HG03460 (cell line): ENCODE data around the gene PDE4B.

Experiments
- ATAC-seq: cut with Tn5 transposase; IDR thresholded peaks from one replicate; pipeline ENCODE4 v1.9.1; 2021; ENCODE audit not compliant: unreplicated experiment

Gene PDE4B

DNA sequence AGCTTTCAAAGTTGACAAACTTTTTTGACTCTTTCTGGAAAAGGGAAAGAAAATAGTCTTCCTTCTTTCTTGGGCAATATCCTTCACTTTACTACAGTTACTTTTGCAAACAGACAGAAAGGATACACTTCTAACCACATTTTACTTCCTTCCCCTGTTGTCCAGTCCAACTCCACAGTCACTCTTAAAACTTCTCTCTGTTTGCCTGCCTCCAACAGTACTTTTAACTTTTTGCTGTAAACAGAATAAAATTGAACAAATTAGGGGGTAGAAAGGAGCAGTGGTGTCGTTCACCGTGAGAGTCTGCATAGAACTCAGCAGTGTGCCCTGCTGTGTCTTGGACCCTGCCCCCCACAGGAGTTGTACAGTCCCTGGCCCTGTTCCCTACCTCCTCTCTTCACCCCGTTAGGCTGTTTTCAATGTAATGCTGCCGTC lies 580.5 kb downstream of the PDE4B start:
- ATAC-seq, result no peak

- ATAC-seq, result peak; percentile 43
These were observed 581.5 kb downstream of the PDE4B start for GRCh38 chr1:66374148-66374547.

- peak; percentile 43 for ATAC-seq
These were observed 581.9 kb downstream of the PDE4B start for GRCh38 chr1:66374561-66375111.

GRCh38 chr1:66375125-66375524 lies 582.4 kb downstream of the PDE4B start:
- ATAC-seq, result no peak

GRCh38 chr1:66380452-66381212 lies 587.9 kb downstream of the PDE4B start:
- ATAC-seq, result peak; percentile 95

GRCh38 chr1:66381621-66382275 lies 589.1 kb downstream of the PDE4B start:
- no peak for ATAC-seq

DNA sequence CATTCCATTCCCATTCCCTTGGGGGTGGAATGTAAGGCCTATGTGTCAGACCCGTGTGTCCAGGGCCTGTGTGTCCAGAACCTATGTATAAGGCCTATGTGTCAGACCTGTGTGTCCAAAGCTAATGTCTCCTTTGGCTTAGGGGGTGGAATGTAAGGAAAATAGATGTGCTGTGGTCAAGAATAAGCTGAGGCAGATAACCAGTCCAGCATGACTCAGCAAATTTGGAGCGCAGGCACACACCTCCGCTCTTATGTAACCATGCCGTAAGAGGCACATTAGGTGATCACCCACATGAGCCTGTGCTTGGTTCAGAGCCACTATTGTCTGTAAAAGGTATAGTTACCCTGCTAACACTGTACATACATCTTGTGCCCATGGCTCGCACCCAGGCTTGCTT lies 590.5 kb downstream of the PDE4B start:
- no peak for ATAC-seq

GRCh38 chr1:66383611-66384010 lies 590.9 kb downstream of the PDE4B start:
- no peak for ATAC-seq

GRCh38 chr1:66384258-66384921 lies 591.7 kb downstream of the PDE4B start:
- no peak for ATAC-seq

DNA sequence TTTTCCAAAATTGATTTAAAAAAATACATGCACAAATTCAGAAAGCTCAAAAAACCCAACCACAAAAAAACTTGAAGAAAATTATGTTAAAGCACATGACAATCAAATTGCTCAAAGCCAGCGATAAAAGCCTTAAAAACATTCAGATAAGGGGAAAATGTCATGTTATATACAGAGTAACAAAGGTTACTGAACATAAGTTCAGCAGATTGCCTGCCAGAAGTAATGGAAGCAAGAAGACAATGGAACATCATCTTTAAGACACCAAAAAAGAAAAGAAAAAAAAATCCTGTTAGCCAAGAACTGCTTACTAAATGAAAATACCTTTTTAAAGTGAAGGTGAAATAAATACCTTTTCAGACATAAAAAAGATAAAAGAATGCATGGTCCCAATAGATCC lies 594.0 kb downstream of the PDE4B start:
- ATAC-seq, result no peak

- no peak for ATAC-seq
These were observed 596.2 kb downstream of the PDE4B start for GRCh38 chr1:66388913-66389312.

GRCh38 chr1:66393586-66394287 lies 601.0 kb downstream of the PDE4B start:
- ATAC-seq, result no peak

DNA sequence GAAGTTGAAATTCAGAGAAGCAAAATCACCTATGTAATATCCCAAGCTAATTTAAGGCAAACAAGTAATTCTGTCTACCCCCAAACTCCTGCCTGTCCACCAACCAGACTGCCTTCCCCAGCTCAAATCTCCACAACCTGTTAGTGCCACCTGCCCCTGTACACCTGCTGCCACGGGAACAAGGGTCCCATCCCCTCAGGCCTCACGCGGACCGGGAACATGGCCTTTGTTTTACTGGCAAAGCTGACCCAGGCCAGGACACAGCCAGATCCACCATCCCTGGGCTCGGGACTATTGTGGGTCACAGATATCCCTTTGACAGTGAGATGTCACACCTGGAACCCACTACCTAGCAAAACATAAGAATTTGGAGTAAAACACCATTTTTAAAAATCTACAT lies 601.9 kb downstream of the PDE4B start:
- ATAC-seq, result no peak

- no peak for ATAC-seq
These were observed 602.7 kb downstream of the PDE4B start for GRCh38 chr1:66395202-66396061.

- ATAC-seq, result peak; percentile 52
These were observed 603.7 kb downstream of the PDE4B start for GRCh38 chr1:66396212-66396890.

DNA sequence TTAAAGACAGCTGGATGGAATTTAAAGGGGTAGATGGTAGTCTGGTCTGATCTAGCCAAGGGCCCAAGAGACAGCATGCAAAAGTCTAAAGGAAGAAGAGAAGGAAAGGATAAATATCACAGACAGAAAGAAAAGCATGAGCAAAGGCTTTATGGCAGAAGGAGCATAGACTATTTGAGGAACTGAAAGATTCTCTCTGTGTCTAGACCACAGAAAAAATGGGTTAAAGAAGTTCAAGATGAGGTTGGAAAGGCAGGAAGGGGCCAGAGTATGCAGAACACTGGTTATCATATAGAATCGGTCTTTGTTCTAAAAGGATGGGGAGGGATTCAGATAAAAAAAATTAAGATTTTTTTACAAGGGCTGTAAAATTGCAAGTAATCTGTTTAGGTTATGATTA lies 604.5 kb downstream of the PDE4B start:
- peak; percentile 32 for ATAC-seq

DNA sequence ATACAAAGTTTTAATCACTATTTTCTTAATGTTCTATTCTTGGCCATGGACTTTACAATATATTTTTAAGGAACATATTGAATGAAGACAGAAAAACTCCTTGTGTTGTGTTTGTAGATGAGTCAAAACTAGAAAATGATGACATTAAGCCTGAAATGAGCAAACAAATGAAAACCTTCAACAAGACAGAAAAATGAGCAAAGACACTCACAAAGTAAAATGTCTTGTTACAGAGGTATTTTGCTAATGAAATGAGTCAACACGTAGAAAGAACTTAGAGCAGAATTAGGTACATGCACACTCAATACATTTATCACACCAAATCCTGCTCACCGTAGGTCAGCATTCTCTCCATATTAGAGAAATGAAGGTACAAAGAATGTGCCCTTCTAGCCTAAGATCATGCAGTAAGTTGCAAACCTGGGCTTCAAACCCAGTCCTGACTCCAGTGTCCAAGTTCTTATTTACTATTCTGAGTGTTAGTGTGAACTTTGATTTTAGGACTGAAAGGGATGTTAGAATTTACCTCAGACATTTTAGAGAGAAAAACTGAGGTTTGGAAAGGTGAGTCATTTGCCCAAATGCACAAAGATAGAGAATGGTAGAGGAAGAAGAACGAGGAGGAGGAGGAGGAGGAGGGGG lies 607.3 kb downstream of the PDE4B start:
- ATAC-seq, result no peak

- ATAC-seq, result no peak
These were observed 608.0 kb downstream of the PDE4B start for GRCh38 chr1:66400660-66401059.

- ATAC-seq, result no peak
These were observed 608.5 kb downstream of the PDE4B start for GRCh38 chr1:66401244-66401643.
